ENCODE results near the gene PAGR1. TPM values are rescaled to one million over a fixed set of nuclear protein-coding genes. Genes with fewer than 3 reads are reported as not detected.
"Not testable (repeated sequence)": the region's sequence is repeated elsewhere in the genome, so short reads cannot be mapped to it uniquely, and the experiment has no call there.

PAGR1 gene
- polyA plus RNA-seq (ENCODE audit: insufficient read depth in 1 of 5, insufficient read length in 5 of 5, low replicate concordance in 1 of 5): 10 to 100 TPM; 26.4 to 46.3 (median 31.3) TPM
- long read RNA-seq, donor 1, transcript PAGR1-201 (3 exons, 1,702 nt): major isoform, 36 of 41 reads
- long read RNA-seq, donor 1, partial matches to known transcripts: 5 of 41 reads
- long read RNA-seq, donor 1, other reads (novel, unspliced or antisense): 0 of 41 reads
- long read RNA-seq, donor 2, transcript PAGR1-201 (3 exons, 1,702 nt): major isoform, 22 of 22 reads
- long read RNA-seq, donor 2, partial matches to known transcripts: 0 of 22 reads
- long read RNA-seq, donor 2, other reads (novel, unspliced or antisense): 0 of 22 reads
- long read RNA-seq, donor 3, transcript PAGR1-201 (3 exons, 1,702 nt): major isoform, 34 of 34 reads
- long read RNA-seq, donor 3, partial matches to known transcripts: 0 of 34 reads
- long read RNA-seq, donor 3, other reads (novel, unspliced or antisense): 0 of 34 reads
- long read RNA-seq, donor 4, transcript PAGR1-201 (3 exons, 1,702 nt): major isoform, 17 of 17 reads
- long read RNA-seq, donor 4, partial matches to known transcripts: 0 of 17 reads
- long read RNA-seq, donor 4, other reads (novel, unspliced or antisense): 0 of 17 reads
- long read RNA-seq, donor 5, transcript PAGR1-201 (3 exons, 1,702 nt): major isoform, 38 of 38 reads
- long read RNA-seq, donor 5, partial matches to known transcripts: 0 of 38 reads
- long read RNA-seq, donor 5, other reads (novel, unspliced or antisense): 0 of 38 reads
- long read RNA-seq, donor 6, transcript PAGR1-201 (3 exons, 1,702 nt): major isoform, 25 of 25 reads
- long read RNA-seq, donor 6, partial matches to known transcripts: 0 of 25 reads
- long read RNA-seq, donor 6, other reads (novel, unspliced or antisense): 0 of 25 reads
- long read RNA-seq, donor 7, transcript PAGR1-201 (3 exons, 1,702 nt): major isoform, 28 of 28 reads
- long read RNA-seq, donor 7, partial matches to known transcripts: 0 of 28 reads
- long read RNA-seq, donor 7, other reads (novel, unspliced or antisense): 0 of 28 reads
- long read RNA-seq, donor 8, transcript PAGR1-201 (3 exons, 1,702 nt): major isoform, 13 of 13 reads
- long read RNA-seq, donor 8, partial matches to known transcripts: 0 of 13 reads
- long read RNA-seq, donor 8, other reads (novel, unspliced or antisense): 0 of 13 reads

DNA sequence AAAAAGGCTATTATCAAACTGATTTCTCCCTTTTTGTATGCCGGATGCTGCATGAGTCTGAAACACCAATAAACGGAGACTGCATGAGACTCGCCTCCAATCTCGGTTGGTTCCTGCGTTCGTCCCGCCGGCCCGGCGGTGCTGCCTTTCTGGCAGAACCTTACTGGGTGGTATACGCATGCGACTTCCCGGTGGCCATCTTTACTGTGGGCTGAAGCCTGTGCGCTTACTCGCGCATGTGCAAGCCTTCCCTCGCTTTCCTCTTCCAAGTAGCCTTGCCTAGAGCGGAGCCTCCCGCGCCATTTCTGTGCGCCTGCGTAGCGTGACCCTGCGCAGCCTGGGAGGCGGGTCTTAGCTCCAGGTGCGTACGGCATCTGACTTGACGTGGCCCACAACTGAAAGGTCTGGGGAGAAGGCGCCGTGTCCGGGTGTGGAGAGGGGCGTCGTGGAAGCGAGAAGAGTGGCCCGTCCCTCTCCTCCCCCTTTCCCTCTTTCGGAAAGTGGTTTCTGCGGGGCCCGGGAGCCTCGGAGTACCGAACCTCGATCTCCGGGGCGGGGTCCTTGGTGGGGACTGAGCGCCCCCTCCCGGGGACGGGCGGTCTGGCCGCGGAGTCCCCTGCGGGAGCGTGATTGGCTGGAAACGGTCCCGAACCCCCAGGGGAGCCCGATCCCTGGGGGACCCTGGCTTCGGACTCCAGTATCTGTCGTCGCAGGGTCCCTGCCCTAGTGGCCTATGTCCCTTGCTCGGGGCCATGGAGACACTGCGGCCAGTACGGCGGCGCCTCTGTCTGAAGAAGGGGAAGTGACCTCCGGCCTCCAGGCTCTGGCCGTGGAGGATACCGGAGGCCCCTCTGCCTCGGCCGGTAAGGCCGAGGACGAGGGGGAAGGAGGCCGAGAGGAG lies at the start of gene PAGR1:
Gene PAGR1 (plus strand): TSS at position 360 of the 901 bp plus-strand sequence. CDS start 374 bp downstream, at position 734.
- peak; percentile 99 for DNase-seq

- DNase-seq: no peak
These were observed 49.4 kb upstream of the PAGR1 start for GRCh38 chr16:29766571-29766970.

- no peak for DNase-seq
These were observed 48.9 kb upstream of the PAGR1 start for GRCh38 chr16:29767062-29767461.

- no peak for DNase-seq
These were observed 46.4 kb upstream of the PAGR1 start for GRCh38 chr16:29769507-29769906.

DNA sequence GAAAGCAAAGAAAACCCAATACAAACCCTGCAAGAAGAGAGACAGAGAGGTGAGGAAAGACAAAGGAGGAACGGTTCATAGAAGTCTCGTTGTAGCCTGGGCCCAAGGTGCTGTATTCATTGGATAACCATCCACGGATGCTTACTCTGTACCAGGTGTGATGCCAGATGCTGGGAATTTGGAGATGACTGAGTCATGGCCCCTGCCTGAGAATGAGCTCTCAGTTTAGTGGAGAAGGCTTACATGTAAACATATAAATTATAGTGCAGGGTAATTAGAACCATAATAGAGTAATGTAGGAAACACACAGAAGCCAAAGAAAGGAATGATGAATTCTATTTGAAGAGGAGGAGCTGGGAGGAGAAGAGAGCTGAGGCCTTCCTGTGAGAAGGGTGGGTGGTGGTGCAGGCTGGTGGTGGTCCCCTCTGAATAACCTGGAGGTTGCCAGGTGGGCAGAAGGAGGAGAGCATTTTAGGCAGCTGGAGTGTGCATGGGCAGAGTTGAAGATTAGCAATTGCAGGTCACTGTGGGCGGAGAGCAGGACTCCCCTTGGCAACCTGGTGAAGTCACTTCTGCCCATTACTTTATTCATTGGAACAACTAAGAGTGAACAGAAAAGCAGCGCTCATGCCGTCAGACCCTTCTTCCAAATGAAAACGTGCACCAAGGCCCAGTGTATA lies 45.6 kb upstream of the PAGR1 start:
- DNase-seq: no peak

- not testable (repeated sequence) for DNase-seq
These were observed 43.6 kb upstream of the PAGR1 start for GRCh38 chr16:29772330-29772729.

DNA sequence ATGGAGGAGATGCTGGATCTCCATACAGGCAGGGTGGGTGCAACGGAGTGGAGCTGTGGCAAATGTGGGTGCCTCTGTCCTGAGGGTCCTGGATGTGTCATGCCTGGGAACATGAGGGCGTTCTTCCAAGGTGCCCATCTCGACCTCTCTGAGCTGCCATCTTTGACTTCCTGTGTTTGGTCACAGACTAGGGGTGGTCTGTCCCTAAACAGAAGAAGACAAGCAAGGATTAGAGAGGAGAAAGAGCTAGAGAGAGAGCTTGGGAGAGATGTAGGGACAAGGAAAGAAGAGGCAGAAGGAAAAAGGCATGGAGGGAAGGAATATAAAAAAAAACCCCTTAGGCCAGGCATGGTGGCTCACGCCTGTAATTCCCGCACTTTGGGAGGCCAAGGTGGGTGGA lies 41.2 kb upstream of the PAGR1 start:
- no peak for DNase-seq

DNA sequence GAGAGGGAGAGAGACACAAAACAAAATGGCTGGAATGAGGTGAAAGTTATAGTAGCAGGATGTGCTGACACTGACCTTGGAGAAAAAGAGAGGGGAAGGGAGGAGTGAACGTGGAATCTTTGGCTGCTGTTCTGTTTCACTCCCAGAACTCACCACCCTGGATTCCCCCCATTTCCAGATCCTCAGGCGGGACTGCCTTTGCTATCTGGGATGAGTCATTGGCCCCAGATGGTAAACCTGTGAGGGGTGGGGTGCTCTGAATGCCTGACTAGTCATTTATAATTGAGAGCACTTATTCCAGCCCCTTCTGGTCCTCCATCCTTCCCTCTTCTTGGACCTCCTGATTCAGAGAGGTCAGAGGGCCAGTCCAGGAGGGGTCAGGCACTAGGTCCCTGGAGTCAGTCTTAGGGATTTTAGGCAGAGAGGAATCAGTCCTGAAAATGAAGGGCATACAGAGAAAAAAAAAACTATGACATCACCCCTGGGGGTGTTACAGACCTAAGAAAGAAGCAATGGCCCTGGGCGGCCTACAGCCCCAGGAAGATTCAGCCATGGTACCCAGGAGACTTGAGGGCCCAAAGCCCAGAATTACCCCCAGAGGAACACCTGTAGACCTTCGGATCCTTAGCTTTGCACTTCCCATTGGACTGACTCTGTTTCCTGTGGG lies 40.1 kb upstream of the PAGR1 start:
- no peak for DNase-seq

- DNase-seq: no peak
These were observed 38.2 kb upstream of the PAGR1 start, which contains the start of gene ZG16 for GRCh38 chr16:29777576-29778350. Gene ZG16, plus strand, starts transcription at chr16:29778256. Its CDS starts 1,011 bp downstream, at chr16:29779267.

DNA sequence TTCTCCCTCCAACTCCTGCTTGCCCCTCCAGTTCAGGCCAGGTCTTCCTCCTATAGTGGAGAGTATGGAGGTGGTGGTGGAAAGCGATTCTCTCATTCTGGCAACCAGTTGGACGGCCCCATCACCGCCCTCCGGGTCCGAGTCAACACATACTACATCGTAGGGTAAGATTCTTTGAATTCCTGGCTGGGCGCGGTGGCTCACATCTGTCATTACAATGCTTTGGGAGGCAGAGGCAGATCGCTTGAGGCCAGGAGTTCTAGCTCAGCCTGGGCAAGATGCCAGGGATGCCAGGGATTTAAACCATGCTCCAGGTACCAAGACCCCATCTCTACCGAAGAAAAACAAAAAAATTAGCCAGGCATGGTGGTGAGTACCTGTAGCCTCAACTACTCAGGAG lies 36.5 kb upstream of the PAGR1 start:
- DNase-seq: no peak

DNA sequence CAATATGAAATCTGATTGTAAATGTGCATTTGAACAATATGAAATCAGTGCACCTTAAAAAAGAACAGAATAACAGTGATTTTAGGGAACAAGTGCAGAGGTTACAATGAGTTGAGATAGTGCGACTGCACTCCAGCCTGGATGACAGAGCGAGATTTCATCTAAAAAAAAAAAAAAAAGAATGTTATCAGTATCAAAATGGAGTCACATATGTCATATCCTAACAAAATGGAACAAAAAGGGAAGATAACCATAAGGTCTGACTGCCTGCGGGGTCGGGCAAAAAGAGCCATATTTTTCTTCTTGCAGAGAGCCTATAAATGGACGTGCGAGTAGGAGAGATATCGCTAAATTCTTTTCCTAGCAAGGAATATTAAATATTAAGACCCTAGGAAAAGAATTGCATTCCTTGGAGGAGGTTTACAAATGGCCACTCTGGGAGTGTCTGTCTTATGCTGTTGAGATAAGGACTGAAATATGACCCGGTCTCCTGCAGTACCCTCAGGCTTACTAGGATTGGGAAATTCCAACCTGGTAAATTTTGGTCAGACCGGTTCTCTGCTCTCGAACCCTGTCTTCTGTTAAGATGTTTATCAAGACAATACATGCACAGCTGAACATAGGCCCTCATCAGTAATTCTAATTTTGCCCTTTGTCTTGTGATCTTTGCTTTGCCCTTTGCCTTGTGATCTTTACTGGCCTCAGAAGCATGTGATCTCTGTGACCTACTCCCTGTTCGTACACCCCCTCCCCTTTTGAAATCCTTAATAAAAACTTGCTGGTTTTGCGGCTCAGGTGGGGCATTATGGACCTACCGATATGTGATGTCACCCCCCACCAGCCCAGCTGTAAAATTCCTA lies 32.6 kb upstream of the PAGR1 start:
- not testable (repeated sequence) for DNase-seq

DNA sequence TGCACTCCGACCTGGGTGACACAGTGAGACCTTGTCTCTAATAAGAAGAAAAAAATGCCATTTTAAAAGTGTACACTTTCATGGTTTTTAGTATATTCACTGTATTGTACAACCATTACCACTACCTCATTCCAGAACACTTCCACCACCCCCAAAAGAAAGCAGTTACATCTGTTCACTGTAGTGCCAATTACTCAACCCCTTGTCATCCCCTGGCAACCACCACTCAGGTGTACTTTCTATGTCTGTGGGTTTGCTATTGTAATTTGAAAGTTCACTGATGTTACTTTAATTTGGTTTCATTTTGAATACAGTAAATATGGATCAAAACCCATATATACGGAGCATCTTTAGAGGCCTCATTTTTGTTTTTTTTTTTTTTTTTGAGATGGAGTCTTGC lies 31.8 kb upstream of the PAGR1 start:
- DNase-seq: no peak

DNA sequence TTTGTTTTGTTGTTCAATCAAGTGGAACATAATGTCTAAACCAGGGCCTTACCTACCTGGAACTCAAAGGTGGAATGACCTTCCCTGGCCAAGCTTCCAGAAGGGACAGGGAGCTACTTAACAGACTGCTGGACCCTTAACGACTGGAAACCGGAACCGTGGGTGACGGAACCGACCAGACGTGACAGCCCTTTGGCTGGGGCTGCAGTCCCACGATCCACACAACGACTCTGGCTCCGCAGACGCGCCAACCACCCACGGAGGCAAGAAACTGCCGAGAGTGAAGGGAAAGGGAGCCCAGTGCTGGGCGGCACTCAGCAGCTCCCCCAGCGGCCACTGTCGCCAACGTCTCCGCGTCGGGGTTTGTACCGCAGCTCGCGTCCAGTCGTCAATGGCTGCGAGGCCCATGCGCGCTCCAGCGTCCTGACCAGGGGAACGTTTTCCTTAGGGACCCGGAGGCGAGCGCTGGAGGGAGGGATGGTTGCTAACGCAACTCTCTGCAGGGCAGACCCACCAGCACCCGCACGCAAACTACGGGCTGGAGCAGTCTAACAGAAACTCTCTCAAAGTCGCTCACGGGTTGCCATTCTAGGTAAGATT lies 31.0 kb upstream of the PAGR1 start:
- no peak for DNase-seq

DNA sequence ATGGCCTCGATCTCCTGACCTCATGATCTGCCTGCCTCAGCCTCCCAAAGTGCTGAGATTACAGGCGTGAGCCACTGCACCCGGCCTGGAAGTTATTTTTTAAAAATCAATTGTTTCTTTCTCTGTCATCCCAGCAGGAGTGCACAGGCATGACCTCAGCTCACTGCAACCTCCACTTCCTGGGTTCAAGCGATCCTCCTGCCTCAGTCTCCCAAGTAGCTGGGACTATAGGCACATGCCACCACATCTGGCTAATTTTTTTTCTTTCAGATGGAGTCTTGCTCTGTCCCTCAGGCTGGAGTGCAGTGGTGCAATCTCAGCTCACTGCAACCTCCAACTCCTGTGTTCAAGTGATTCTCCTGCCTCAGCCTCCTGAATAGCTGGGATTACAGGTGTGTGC lies 28.8 kb upstream of the PAGR1 start:
- not testable (repeated sequence) for DNase-seq

GRCh38 chr16:29789775-29790182 lies 26.2 kb upstream of the PAGR1 start:
- DNase-seq: no peak

DNA sequence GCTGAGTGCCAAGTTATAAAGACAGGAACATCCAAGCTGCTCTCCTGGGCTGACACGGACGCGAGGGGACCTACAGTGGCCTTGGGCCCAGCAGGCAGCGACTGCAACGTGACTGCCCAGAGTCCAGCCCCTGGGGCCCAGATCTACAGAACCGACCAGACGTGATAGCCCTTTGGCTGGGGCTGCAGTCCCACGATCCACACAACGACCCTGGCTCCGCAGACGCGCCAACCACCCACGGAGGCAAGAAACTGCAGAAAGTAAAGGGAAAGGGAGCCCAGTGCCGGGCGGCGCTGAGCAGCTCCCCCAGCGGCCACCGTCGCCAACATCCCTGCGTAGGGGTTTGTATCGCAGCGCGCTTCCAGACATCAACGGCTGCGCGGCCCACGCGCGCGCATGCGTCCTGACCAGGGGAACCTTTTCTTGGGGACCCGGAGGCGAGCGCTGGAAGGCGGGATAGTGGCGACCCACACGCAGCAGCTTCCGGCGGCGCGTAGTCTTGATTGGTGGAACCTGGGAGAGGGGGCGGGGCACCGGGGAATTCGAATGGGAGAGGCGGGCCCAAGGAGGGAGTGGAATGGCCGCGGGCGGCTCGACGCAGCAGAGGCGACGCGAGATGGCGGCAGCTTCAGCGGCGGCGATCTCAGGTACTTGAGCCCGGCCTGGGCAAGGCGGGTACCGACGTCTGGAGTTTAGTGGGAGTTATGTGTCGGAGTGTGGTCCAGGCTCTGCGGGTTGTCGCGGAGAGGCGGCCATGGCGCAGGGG lies 25.6 kb upstream of the PAGR1 start, which contains the start of gene KIF22:
Gene KIF22 (plus strand): TSS at position 569 of the 766 bp plus-strand sequence. CDS start 9 bp downstream, at position 578.
- peak; percentile 100 for DNase-seq

Measured in right lung (tissue), 10 donors.